HepG2 (cell line): ENCODE results near the gene CPEB3. TPM values are rescaled to one million over a fixed set of nuclear protein-coding genes. Genes with fewer than 3 reads are reported as not detected.

Experiments
- FOSL2 ChIP-seq: sonication (generic); formaldehyde crosslinking; IDR thresholded peaks from 2 replicates; pipeline ENCODE4 v1.4.0; 2020; ENCODE audit warnings: missing genetic modification reagents
- MEIS2 ChIP-seq: sonication (generic); formaldehyde crosslinking; IDR thresholded peaks from 2 replicates; pipeline ENCODE4 v1.9.0; 2021; ENCODE audit warnings: mild to moderate bottlenecking, missing genetic modification reagents
- MIXL1 ChIP-seq: IDR thresholded peaks from 2 replicates; pipeline ENCODE4 v1.6.1; 2016
- MYNN ChIP-seq: sonication (generic); formaldehyde crosslinking; IDR thresholded peaks from 2 replicates; pipeline ENCODE4 v1.4.0; 2020; ENCODE audit warnings: mild to moderate bottlenecking, low read depth, missing genetic modification reagents
- NR2F2 ChIP-seq: IDR thresholded peaks from 2 replicates; pipeline ENCODE4 v1.6.1; 2012; ENCODE audit warnings: low read depth, inconsistent platforms, borderline replicate concordance
- PBX2 ChIP-seq: IDR thresholded peaks from 2 replicates; pipeline ENCODE4 v1.6.1; 2016; ENCODE audit warnings: control low read depth
- PCBP1 ChIP-seq: fragments of 200-400 bp; formaldehyde crosslinking; IDR thresholded peaks from 2 replicates; pipeline ENCODE4 v1.6.1; 2017; ENCODE audit warnings: mild to moderate bottlenecking, low read depth, low read length, borderline replicate concordance
- PHB2 ChIP-seq: fragments of 450-650 bp; IDR thresholded peaks from 2 replicates; pipeline ENCODE4 v1.6.1; 2018; ENCODE audit not compliant: partially characterized antibody
- PHF5A ChIP-seq: IDR thresholded peaks from one replicate; pipeline ENCODE4 v1.6.1; 2018; ENCODE audit warnings: low read depth, missing genetic modification reagents; ENCODE audit not compliant: unreplicated experiment
- RXRA ChIP-seq: sonication (generic); formaldehyde crosslinking; IDR thresholded peaks from 2 replicates; pipeline ENCODE4 v1.5.1; 2020; ENCODE audit warnings: missing genetic modification reagents
- SAP130 ChIP-seq: IDR thresholded peaks from 2 replicates; pipeline ENCODE4 v1.6.1; 2016; ENCODE audit warnings: low read depth
- SOX6 ChIP-seq, 2 experiments: fragments of 450-650 bp in 1 of 2; sonication (generic) in 1 of 2; formaldehyde crosslinking in 1 of 2; IDR thresholded peaks; 2 replicates each; pipeline versions ENCODE4 v1.4.0 to v1.6.1; 2017 to 2020; ENCODE audit warnings: antibody characterized with exemption in 1 of 2, mild to moderate bottlenecking in 1 of 2, missing genetic modification reagents in 1 of 2
- SP1 ChIP-seq, 2 experiments: fragments of 450-650 bp in 1 of 2; sonication (generic) in 1 of 2; formaldehyde crosslinking in 1 of 2; IDR thresholded peaks; 2 replicates each; pipeline versions ENCODE4 v1.4.0 to v1.6.1; 2016 to 2020; ENCODE audit warnings: missing genetic modification reagents in 1 of 2
- ZC3H13 ChIP-seq: sonication (generic); formaldehyde crosslinking; IDR thresholded peaks from 2 replicates; pipeline ENCODE4 v1.8.1; 2023; ENCODE audit warnings: mild to moderate bottlenecking, missing genetic modification reagents, moderate library complexity
- ZNF3 ChIP-seq: IDR thresholded peaks from 2 replicates; pipeline ENCODE4 v1.7.0; 2017; ENCODE audit warnings: inconsistent platforms
- ZNF468 ChIP-seq: sonication (generic); formaldehyde crosslinking; IDR thresholded peaks from 2 replicates; pipeline ENCODE4 v1.8.0; 2022; ENCODE audit warnings: mild to moderate bottlenecking, moderate library complexity, missing genetic modification reagents
- ZNF564 ChIP-seq: sonication (generic); formaldehyde crosslinking; IDR thresholded peaks from 2 replicates; pipeline ENCODE4 v1.8.1; 2023; ENCODE audit warnings: mild to moderate bottlenecking, missing genetic modification reagents
- ZNF713 ChIP-seq: sonication (generic); formaldehyde crosslinking; IDR thresholded peaks from 2 replicates; pipeline ENCODE4 v1.4.0; 2020; ENCODE audit warnings: mild to moderate bottlenecking, missing genetic modification reagents
- ZNF850 ChIP-seq: sonication (generic); formaldehyde crosslinking; conservative IDR thresholded peaks from 2 replicates; pipeline ENCODE4 v1.9.0; 2021; ENCODE audit warnings: mild to moderate bottlenecking, missing genetic modification reagents
- ZSCAN29 ChIP-seq: sonication (generic); formaldehyde crosslinking; conservative IDR thresholded peaks from 2 replicates; pipeline ENCODE4 v1.4.0; 2020; ENCODE audit warnings: mild to moderate bottlenecking, missing genetic modification reagents
- polyA plus RNA-seq, 8 experiments: library from polyadenylated mRNA; depleted of rRNA in 3 of 8; stranded (reverse) in 7 of 8; unstranded in 1 of 8; fragments of >200 nt; fragmentation: Illumina TruSeq in 4 of 8; extraction: Trizol in 4 of 8; gene quantifications; 2 replicates each; pipeline versions ENCODE4 v1.2.1 to v1.2.3, GENCODE V29; 2011 to 2016; ENCODE audit warnings: low read depth in 4 of 8, missing spikeins in 1 of 8, mixed read lengths in 1 of 8; ENCODE audit not compliant: insufficient read depth in 1 of 8
- total RNA-seq, 5 experiments: library from RNA; depleted of rRNA; stranded (reverse); fragments of >200 nt; fragmentation: Illumina TruSeq; extraction: Trizol; gene quantifications; 2 replicates each; pipeline ENCODE4 v1.2.3, GENCODE V29; 2016; ENCODE audit warnings: low read depth in 1 of 5
- TF ChIP-seq, protein P1 (sequence below): sonication (generic); formaldehyde crosslinking; IDR thresholded peaks from 2 replicates; pipeline ENCODE4 v1.4.0; 2020; ENCODE audit warnings: missing genetic modification reagents, borderline replicate concordance
- TF ChIP-seq, protein P2 (sequence below): sonication (generic); formaldehyde crosslinking; IDR thresholded peaks from 2 replicates; pipeline ENCODE4 v1.4.0; 2020; ENCODE audit warnings: missing genetic modification reagents
- TF ChIP-seq, protein P3 (sequence below): sonication (generic); formaldehyde crosslinking; IDR thresholded peaks from 2 replicates; pipeline ENCODE4 v1.4.0; 2020; ENCODE audit warnings: missing genetic modification reagents

CPEB3 gene
- total and polyA plus RNA-seq, 2 of the 13 experiments (the other 11 are each of a cell fraction or from before 2014, with no cell fraction given), result 0.66 to 0.70 TPM

GRCh38 chr10:92290837-92291615 lies at the start of gene CPEB3, which contains the start of gene MARCHF5 (continued):
- TF ChIP-seq MYNN (peak; percentile 4; the same call in 1 of the 2 replicates), ZNF713 (0 out of 2 replicates have a peak, but pooled peaks have one; percentile 37), PCBP1 (peak; percentile 77; the same call in 1 of the 2 replicates), ZNF850 (CRISPR knock-in tag) (0 out of 2 replicates have a peak, but pooled peaks have one; percentile 77), RXRA (CRISPR knock-in tag) (peak; percentile 55; the same call in 1 of the 2 replicates), SOX6 (IDR thresholded peaks at IDR 0.05) (no peak), SOX6 (CRISPR knock-in tag; IDR thresholded peaks at IDR 0.05) (peak; percentile 65), SAP130 (CRISPR knock-in tag) (peak; percentile 87), SP1 (IDR thresholded peaks at IDR 0.05) (no peak), SP1 (CRISPR knock-in tag; IDR thresholded peaks at IDR 0.05) (peak; percentile 68; the same call in 1 of the 2 replicates), PBX2 (CRISPR knock-in tag) (no peak), FOSL2 (CRISPR knock-in tag) (peak; percentile 29; the same call in 1 of the 2 replicates), ZSCAN29 (no peak; the same call in 1 of the 2 replicates), ZC3H13 (CRISPR knock-in tag) (0 out of 2 replicates have a peak, but pooled peaks have one; percentile 50), ZNF564 (peak; percentile 26; the same call in 1 of the 2 replicates), ZNF3 (no peak), MIXL1 (CRISPR knock-in tag) (peak; percentile 40; the same call in 1 of the 2 replicates), ZNF468 (no peak), PHB2 (no peak), MEIS2 (CRISPR knock-in tag) (peak; percentile 59), NR2F2 (no peak; the same call in 1 of the 2 replicates), PHF5A (CRISPR knock-in tag) (no peak)
- TF ChIP-seq, protein P1, sequence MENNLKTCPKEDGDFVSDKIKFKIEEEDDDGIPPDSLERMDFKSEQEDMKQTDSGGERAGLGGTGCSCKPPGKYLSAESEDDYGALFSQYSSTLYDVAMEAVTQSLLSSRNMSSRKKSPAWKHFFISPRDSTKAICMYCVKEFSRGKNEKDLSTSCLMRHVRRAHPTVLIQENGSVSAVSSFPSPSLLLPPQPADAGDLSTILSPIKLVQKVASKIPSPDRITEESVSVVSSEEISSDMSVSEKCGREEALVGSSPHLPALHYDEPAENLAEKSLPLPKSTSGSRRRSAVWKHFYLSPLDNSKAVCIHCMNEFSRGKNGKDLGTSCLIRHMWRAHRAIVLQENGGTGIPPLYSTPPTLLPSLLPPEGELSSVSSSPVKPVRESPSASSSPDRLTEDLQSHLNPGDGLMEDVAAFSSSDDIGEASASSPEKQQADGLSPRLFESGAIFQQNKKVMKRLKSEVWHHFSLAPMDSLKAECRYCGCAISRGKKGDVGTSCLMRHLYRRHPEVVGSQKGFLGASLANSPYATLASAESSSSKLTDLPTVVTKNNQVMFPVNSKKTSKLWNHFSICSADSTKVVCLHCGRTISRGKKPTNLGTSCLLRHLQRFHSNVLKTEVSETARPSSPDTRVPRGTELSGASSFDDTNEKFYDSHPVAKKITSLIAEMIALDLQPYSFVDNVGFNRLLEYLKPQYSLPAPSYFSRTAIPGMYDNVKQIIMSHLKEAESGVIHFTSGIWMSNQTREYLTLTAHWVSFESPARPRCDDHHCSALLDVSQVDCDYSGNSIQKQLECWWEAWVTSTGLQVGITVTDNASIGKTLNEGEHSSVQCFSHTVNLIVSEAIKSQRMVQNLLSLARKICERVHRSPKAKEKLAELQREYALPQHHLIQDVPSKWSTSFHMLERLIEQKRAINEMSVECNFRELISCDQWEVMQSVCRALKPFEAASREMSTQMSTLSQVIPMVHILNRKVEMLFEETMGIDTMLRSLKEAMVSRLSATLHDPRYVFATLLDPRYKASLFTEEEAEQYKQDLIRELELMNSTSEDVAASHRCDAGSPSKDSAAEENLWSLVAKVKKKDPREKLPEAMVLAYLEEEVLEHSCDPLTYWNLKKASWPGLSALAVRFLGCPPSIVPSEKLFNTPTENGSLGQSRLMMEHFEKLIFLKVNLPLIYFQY (CRISPR knock-in tag), result peak; percentile 100
- TF ChIP-seq, protein P2, sequence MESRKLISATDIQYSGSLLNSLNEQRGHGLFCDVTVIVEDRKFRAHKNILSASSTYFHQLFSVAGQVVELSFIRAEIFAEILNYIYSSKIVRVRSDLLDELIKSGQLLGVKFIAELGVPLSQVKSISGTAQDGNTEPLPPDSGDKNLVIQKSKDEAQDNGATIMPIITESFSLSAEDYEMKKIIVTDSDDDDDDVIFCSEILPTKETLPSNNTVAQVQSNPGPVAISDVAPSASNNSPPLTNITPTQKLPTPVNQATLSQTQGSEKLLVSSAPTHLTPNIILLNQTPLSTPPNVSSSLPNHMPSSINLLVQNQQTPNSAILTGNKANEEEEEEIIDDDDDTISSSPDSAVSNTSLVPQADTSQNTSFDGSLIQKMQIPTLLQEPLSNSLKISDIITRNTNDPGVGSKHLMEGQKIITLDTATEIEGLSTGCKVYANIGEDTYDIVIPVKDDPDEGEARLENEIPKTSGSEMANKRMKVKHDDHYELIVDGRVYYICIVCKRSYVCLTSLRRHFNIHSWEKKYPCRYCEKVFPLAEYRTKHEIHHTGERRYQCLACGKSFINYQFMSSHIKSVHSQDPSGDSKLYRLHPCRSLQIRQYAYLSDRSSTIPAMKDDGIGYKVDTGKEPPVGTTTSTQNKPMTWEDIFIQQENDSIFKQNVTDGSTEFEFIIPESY (CRISPR knock-in tag), result no peak
- TF ChIP-seq, protein P3, sequence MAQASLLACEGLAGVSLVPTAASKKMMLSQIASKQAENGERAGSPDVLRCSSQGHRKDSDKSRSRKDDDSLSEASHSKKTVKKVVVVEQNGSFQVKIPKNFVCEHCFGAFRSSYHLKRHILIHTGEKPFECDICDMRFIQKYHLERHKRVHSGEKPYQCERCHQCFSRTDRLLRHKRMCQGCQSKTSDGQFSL (CRISPR knock-in tag), result peak; percentile 70; the same call in 1 of the 2 replicates
